ENCODE results near the gene CORO2A. TPM values are rescaled to one million over a fixed set of nuclear protein-coding genes. Genes with fewer than 3 reads are reported as not detected.

The CORO2A gene
- total and polyA plus RNA-seq, 10 of the 15 experiments (the other 5 are each of a cell fraction or from before 2014, with no cell fraction given) = 1.0 to 5.3 (median 3.5) TPM

DNA sequence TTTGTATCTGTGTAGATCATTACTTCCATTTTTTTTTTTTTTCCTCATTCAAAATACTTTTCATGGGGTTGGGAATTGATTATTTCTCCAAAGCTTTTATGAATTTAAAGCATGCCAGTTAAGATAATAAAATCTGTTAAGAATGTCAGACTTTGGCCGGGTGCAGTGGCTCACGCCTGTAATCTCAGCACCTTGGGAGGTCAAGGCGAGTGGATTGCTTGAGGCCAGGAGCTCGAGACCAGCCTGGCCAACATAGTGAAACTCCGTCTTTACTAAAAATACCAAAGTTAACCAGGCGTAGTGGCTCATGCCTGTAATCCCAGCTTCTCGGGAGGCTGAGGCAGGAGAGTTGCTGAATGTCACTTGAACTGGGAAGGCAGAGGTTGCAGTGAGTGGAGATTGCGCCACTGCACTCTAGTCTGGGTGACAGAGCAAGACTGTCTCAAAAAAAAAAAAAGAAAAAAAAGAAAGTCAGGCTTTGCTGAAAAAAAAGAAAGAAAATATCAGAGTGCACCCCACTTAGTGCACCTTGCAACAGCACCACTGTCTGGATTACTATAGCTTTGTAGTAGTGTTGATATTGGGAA is 44.6 kb upstream of the CORO2A start:
- no peak for TF ChIP-seq USF1 (IDR thresholded peaks at IDR 0.05; ENCODE audit: borderline replicate concordance, extremely low read length, insufficient read depth, low read depth, low read length)
- no peak for TF ChIP-seq MYC (IDR thresholded peaks at IDR 0.05; ENCODE audit: insufficient read depth, insufficient read length, insufficient replicate concordance, low read length, severe bottlenecking)
- no peak for TF ChIP-seq TCF12 (IDR thresholded peaks at IDR 0.05; ENCODE audit: low read depth, low read length)
- TF ChIP-seq, protein P1, sequence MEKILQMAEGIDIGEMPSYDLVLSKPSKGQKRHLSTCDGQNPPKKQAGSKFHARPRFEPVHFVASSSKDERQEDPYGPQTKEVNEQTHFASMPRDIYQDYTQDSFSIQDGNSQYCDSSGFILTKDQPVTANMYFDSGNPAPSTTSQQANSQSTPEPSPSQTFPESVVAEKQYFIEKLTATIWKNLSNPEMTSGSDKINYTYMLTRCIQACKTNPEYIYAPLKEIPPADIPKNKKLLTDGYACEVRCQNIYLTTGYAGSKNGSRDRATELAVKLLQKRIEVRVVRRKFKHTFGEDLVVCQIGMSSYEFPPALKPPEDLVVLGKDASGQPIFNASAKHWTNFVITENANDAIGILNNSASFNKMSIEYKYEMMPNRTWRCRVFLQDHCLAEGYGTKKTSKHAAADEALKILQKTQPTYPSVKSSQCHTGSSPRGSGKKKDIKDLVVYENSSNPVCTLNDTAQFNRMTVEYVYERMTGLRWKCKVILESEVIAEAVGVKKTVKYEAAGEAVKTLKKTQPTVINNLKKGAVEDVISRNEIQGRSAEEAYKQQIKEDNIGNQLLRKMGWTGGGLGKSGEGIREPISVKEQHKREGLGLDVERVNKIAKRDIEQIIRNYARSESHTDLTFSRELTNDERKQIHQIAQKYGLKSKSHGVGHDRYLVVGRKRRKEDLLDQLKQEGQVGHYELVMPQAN (conservative IDR thresholded peaks at IDR 0.05) = no peak
- TF ChIP-seq CHD2 (IDR thresholded peaks at IDR 0.05; ENCODE audit: borderline replicate concordance, low read depth, low read length) = no peak
- no peak for TF ChIP-seq ZNF24 (IDR thresholded peaks at IDR 0.05)
- TF ChIP-seq HDGF (IDR thresholded peaks at IDR 0.05) = no peak
- no peak for TF ChIP-seq MTA3 (IDR thresholded peaks at IDR 0.05; ENCODE audit: borderline replicate concordance, low read length)
- no TSS peak for BruUV-seq (replicated peaks)
- Histone ChIP-seq H3K27me3 (replicated peaks in 1 of 2; ENCODE audit: control insufficient read depth in 2 of 2, insufficient read depth in 2 of 2, low read length in 1 of 2) (no peaks in the 10 kb centered on the region), H3K9me3 (replicated peaks; ENCODE audit: control insufficient read depth, insufficient read depth, low read length) (no peaks in the 10 kb centered on the region), H3K36me3 (ENCODE audit: control insufficient read depth in 2 of 2, insufficient read depth in 2 of 2, low read length in 1 of 2) (no peaks in the 10 kb centered on the region), H3K79me2 (ENCODE audit: control insufficient read depth, insufficient read depth, low read length) (no peaks in the 10 kb centered on the region), H2AFZ (ENCODE audit: control insufficient read depth, low read depth, low read length) (no peak overlapping the region), H4K20me1 (ENCODE audit: control insufficient read depth, insufficient read depth) (no peaks in the 10 kb centered on the region), H3K4me1 (ENCODE audit: control insufficient read depth, insufficient read depth, low read length) (no peaks in the 10 kb centered on the region), H3K27ac (ENCODE audit: control insufficient read depth, insufficient read depth) (no peak overlapping the region), H3K4me2 (ENCODE audit: control insufficient read depth, insufficient read depth) (no peak overlapping the region), H3K9ac (ENCODE audit: control insufficient read depth, insufficient read depth, low read length) (no peak overlapping the region), H3K4me3 (no peak overlapping the region)
- RAD21 ChIA-PET (ENCODE audit: unreplicated experiment) = no interaction called here
- 72% methylated on average over 8 of the region's 8 CpGs for WGBS (ENCODE audit: insufficient coverage, insufficient replicate concordance, low lambda C conversion rate, missing lambda C conversion rate)
- SMC1A ChIA-PET (ENCODE audit: uncharacterized antibody, unreplicated experiment) = interaction anchor here (0.6 to 1.1 kb wide), 2 partner anchors 20 to 39 kb away, joined by 3 to 4 read pairs; no protein-coding TSS in a partner anchor
- in situ Hi-C loops (cut with MboI) = no loop called here
- DNase-seq (ENCODE audit: low read depth, low spot score) (no peak), FAIRE-seq (no peak), ATAC-seq (no peak)
- CTCF ChIA-PET = interaction anchor here (0.6 to 1.6 kb wide), 2 partner anchors 19 to 311 kb away, joined by 3 read pairs; partner anchors contain the start of gene TBC1D2
- intact Hi-C loops (cut with micrococcal nuclease; ENCODE audit: unreplicated experiment) = no loop called here
- POLR2A ChIA-PET = no interaction called here
